K562 treated with DMSO at 1 percent for 4 hours (cell line): Measurements from ENCODE around the gene BCL2L2. TPM values are rescaled to one million over a fixed set of nuclear protein-coding genes. Genes with fewer than 3 reads are reported as not detected.

Source experiments
- total RNA-seq: library from RNA; unstranded; fragments of 300-600 nt; gene quantifications from 2 replicates; pipeline ENCODE4 v1.2.3, GENCODE V29; 2022; ENCODE audit not compliant: insufficient read depth

BCL2L2 gene
- 13.9 and 16.1 TPM in 2 replicates for total RNA-seq

DNA sequence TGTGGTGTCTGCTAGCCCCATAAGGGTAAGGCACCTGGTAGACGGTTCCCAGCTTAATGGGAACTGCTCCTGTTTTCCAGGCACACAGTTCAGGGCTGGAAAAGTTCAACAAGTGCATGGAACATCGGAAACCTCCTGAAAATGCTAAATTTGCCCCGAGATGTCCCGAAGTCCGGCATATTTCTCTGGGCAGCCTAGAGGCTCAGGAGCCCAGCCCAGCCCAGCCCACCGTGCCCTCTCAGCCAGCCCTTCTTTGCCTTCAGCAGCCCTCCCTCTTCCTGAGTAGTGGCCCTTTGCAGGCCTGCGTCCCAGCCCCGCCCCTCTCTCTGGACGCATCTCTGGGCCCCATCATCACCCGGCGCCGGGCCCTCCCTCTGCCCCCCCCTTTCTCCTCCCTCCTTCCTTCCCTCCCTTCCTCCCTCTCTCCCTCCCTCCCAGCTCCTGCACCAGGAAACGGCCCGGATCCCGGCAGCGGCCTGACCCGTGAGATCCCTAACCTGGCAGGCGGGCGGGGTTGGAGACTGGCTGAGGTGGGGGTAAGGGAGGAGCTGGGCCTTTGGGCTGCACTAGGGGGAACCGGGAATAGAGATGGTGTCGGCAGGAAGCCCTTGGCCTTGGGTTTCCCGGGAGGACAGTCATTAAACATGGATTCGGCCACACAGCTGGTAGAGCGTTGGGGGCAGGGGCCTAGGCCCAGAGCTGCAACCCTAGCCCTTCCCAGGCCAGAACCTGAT lies at the start of gene BCL2L2:
Gene BCL2L2, plus strand, starts transcription at position 422 of the 734 bp plus-strand sequence. CDS start 935 bp downstream, outside the sequence.

DNA sequence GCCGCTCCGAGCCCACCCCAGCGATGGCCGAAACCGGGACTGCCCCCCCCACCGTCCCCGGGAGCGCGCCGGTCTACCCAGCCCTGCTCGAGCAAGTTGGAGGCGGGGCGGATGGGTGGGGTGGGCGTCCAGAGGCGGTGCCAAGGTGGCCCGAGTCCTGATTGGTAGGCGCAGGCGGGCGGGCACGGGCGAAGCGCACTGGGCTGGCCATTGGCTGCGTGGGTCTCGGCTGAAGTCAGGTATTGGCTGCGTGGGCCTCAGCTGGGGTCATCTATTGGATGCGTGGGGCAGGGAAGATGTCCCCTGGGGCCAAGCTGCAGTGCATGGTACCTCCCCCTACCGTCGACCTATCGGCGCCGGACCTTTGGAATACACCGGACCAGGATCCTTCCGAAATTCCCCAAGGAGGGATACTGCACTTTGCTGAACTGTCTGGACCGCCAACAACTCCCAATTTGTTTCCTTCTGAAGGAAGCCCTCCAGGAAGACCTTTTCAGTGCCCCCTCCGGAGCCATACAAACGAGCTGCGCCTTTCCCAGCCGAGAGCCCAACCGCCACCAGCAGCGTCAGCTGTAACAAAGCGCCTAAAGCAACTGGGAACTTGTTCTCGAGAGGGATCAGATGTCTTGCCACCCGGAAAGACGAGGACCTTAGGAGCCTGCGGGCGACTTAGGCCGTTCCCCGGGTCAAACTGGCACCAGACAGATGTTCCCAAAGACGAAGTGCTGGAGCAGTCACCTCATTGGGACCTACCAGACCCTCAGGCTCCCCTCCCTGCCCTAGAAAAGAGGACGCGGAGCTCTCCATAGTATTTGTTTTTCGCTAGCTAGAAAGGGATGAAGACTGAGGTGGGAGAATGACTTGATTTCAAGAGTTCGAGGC lies 20.4 kb upstream of the BCL2L2 start, which contains the start of gene HOMEZ:
Gene HOMEZ, minus strand, starts transcription at position 113 of the 882 bp plus-strand sequence. CDS start 180 bp downstream, outside the sequence.

DNA sequence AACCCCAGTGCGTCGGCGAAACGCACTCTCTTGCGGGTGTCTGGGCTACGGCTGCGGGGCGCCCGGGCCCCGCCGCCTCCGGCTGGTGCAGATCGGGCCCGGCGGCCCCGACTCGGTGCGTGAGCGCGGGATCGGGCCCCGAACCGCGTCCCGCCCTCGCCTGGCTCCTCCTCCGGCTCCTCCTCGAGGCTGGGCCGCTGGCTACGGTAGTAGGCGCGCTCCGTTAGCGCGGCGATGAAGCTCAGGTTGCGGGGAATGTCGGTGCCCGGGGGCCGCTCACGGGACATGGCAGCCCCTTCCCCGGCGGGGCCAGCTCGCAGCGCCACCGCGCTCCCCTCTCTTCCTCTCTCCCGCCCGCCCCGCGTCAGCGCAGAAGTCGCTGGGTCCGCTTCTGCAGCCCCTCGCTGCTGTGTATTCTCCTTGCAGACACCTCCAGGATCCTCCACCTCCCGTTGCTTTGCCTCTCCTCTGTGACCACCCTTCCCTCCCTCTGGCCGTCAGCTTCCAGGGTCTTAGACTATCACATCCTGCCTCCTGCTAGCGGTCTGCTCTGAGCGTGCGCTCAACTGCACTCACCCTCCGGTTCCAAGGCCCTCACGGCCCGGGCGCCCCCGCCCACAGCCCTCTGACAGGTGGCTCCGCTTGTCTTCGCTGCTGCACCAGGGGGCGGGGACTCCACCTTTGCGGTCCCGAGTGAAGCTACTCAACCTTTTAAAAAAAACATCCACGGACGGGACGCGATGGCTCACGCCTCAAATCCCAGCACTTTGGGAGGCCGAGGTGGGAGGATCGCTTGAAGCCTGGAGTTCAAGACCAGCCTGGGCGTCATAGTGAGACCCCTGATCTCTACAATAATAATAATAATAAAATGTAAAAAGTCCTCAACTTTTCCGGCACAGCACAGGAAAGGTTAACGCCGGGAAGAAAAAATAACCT lies 4.1 kb upstream of the BCL2L2 start, which contains the start of gene PPP1R3E:
Gene PPP1R3E, minus strand, starts transcription at position 570 of the 936 bp plus-strand sequence. Its CDS starts 283 bp downstream, at position 287.

GRCh38 chr14:23320584-23321571 lies 14.2 kb downstream of the BCL2L2 start, which contains the start of gene PABPN1:
Gene PABPN1 (plus strand): TSS chr14:23321457. CDS start chr14:23321470, 13 bp downstream.

GRCh38 chr14:23352506-23353432 lies 46.1 kb downstream of the BCL2L2 start, which contains the start of gene SLC22A17:
Gene SLC22A17 (minus strand): TSS chr14:23352887.

Other genes with a start within 250 kb of the BCL2L2 start
- 15.0 and 18.2 TPM in 2 replicates for gene CDH24, start 249.3 kb upstream of the BCL2L2 start, total RNA-seq
- gene ACIN1, start 211.7 kb upstream of the BCL2L2 start, total RNA-seq, result 81.9 and 107 TPM in 2 replicates
- 37.4 and 41.8 TPM in 2 replicates for gene C14orf119, start 211.3 kb upstream of the BCL2L2 start, total RNA-seq
- not detected in 2 replicates for gene CIROP, start 201.8 kb upstream of the BCL2L2 start, total RNA-seq
- not detected in 2 replicates for gene CEBPE, start 187.6 kb upstream of the BCL2L2 start, total RNA-seq
- 3.0 and 7.0 TPM in 2 replicates for gene SLC7A8, start 123.2 kb upstream of the BCL2L2 start, total RNA-seq
- not detected in 2 replicates for gene RNF212B, start 68.9 kb upstream of the BCL2L2 start, total RNA-seq
- 9.7 and 10.7 TPM in 2 replicates for gene HOMEZ, start 20.7 kb upstream of the BCL2L2 start, total RNA-seq
- 7.0 and 7.3 TPM in 2 replicates for gene PPP1R3E, start 4.0 kb upstream of the BCL2L2 start, total RNA-seq
- 110 and 120 TPM in 2 replicates for gene PABPN1, start 14.6 kb downstream of the BCL2L2 start, total RNA-seq
- gene SLC22A17, start 46.1 kb downstream of the BCL2L2 start, total RNA-seq, result not detected in 2 replicates
- gene EFS, start 58.3 kb downstream of the BCL2L2 start, total RNA-seq, result not detected in 2 replicates
- not detected in 2 replicates for gene IL25, start 66.0 kb downstream of the BCL2L2 start, total RNA-seq
- gene CMTM5, start 70.2 kb downstream of the BCL2L2 start, total RNA-seq, result not detected in 2 replicates
- not detected in 2 replicates for gene MYH6, start 101.4 kb downstream of the BCL2L2 start, total RNA-seq
- gene MYH7, start 128.8 kb downstream of the BCL2L2 start, total RNA-seq, result not detected in 2 replicates
- 28.6 and 32.2 TPM in 2 replicates for gene NGDN, start 162.9 kb downstream of the BCL2L2 start, total RNA-seq
- 0.06 TPM in 1 of 2 replicates, not detected in the other for gene ZFHX2, start 244.9 kb downstream of the BCL2L2 start, total RNA-seq
- 0.98 and 3.0 TPM in 2 replicates for gene THTPA, start 249.4 kb downstream of the BCL2L2 start, total RNA-seq